Smooth muscle cell (in vitro differentiated cells): Measurements from ENCODE around the gene ANKS4B. TPM values are rescaled to one million over a fixed set of nuclear protein-coding genes. Genes with fewer than 3 reads are reported as not detected.
A peak's percentile ranks its signal among the peaks of the same experiment; 100 is the strongest.

Experiments used
- DNase-seq: peaks from one replicate; lab custom pipeline; 2025; ENCODE audit not compliant: unreplicated experiment; lab: John Stamatoyannopoulos, UW
- H2AFZ ChIP-seq: fragments of 200-600 bp; sonication (generic); 2 replicates; pipeline ENCODE4 v1.6.0; 2016; ENCODE audit warnings: antibody characterized with exemption, low read depth, mild to moderate bottlenecking
- H3F3A ChIP-seq: fragments of 200-600 bp; sonication (generic); 2 replicates; pipeline ENCODE4 v1.6.0; 2017; ENCODE audit warnings: antibody characterized with exemption, low read depth
- H3K27ac ChIP-seq: fragments of 200-600 bp; sonication (generic); 2 replicates; pipeline ENCODE4 v1.5.1; 2016; ENCODE audit warnings: low read depth, mild to moderate bottlenecking
- H3K27me3 ChIP-seq: fragments of 200-600 bp; sonication (generic); 2 replicates; pipeline ENCODE4 v1.6.1; 2016; ENCODE audit warnings: low read depth, mild to moderate bottlenecking
- H3K36me3 ChIP-seq: fragments of 200-600 bp; sonication (generic); 2 replicates; pipeline ENCODE4 v1.5.1; 2016; ENCODE audit warnings: low read depth
- H3K4me1 ChIP-seq: fragments of 200-600 bp; sonication (generic); 2 replicates; pipeline ENCODE4 v1.5.1; 2016; ENCODE audit warnings: low read depth
- H3K4me2 ChIP-seq: fragments of 200-600 bp; sonication (generic); 2 replicates; pipeline ENCODE4 v1.6.0; 2016; ENCODE audit warnings: mild to moderate bottlenecking
- H3K4me3 ChIP-seq: fragments of 200-600 bp; sonication (generic); 2 replicates; pipeline ENCODE4 v1.5.1; 2016; ENCODE audit warnings: mild to moderate bottlenecking
- H3K79me2 ChIP-seq: fragments of 200-600 bp; sonication (generic); 2 replicates; pipeline ENCODE4 v1.6.0; 2016; ENCODE audit warnings: low read depth, mild to moderate bottlenecking
- H3K9ac ChIP-seq: fragments of 200-600 bp; sonication (generic); 2 replicates; pipeline ENCODE4 v1.6.0; 2016; ENCODE audit warnings: low read depth
- H3K9me3 ChIP-seq: fragments of 200-600 bp; sonication (generic); replicated peaks from 2 replicates; pipeline ENCODE4 v1.5.1; 2016; ENCODE audit warnings: low read depth
- H4K20me1 ChIP-seq: fragments of 200-600 bp; sonication (generic); 2 replicates; pipeline ENCODE4 v1.6.0; 2016; ENCODE audit warnings: low read depth
- CTCF ChIP-seq: fragments of 200-600 bp; sonication (generic); IDR thresholded peaks from 2 replicates; pipeline ENCODE4 v1.5.1; 2017; ENCODE audit warnings: borderline replicate concordance, mild to moderate bottlenecking, antibody characterized with exemption; ENCODE audit not compliant: insufficient read depth, poor library complexity, severe bottlenecking
- WGBS: methylation state at CpG from one replicate; pipeline ENCODE4 v1.1.7; 2016; ENCODE audit warnings: low lambda C conversion rate; 5-methylcytosine and 5-hydroxymethylcytosine counted together
- polyA plus RNA-seq: library from polyadenylated mRNA; unstranded; fragments of >200 nt; fragmentation: Nextera tagmentation; extraction: Ambion mirVana; gene quantifications from 2 replicates; pipeline ENCODE4 v1.2.1, GENCODE V29; 2016
- total RNA-seq: library from RNA; depleted of rRNA; stranded (reverse); fragments of >200 nt; gene quantifications from 2 replicates; pipeline ENCODE4 v1.2.3, GENCODE V29; 2014

The ANKS4B gene
- total and polyA plus RNA-seq, 2 experiments from 2014 or later = not detected

DNA sequence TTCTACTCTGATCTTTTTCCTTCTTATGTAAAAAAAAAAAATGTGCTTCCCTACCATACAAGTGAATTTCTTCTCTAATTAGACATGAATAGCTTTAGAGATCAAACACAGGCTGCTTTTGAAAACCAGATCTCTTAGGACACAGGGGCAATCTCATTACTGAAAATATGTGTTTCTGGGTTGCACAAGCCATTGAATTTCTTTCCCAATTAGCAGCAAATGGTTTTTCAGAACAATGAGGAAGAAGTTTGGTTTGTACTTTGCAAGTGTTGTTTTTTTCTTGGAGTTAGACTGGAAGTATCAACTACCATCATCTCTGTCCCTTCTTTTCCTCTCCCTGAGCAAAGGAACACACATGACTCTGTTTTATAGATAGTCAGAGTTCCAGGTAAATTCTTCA is 5.6 kb upstream of the ANKS4B start:
- H3K9ac ChIP-seq = no peak overlapping the region
- TF ChIP-seq CTCF = no peak
- no peak overlapping the region for H3K27ac ChIP-seq
- H3K4me1 ChIP-seq = peaks cover 3% of the 10 kb centered on the region
- H3K79me2 ChIP-seq = no peaks in the 10 kb centered on the region
- H2AFZ ChIP-seq = no peak overlapping the region
- H3K36me3 ChIP-seq = no peaks in the 10 kb centered on the region
- H3F3A ChIP-seq = no peaks in the 10 kb centered on the region
- no peaks in the 10 kb centered on the region for H4K20me1 ChIP-seq
- no peak for DNase-seq
- no peaks in the 10 kb centered on the region for H3K9me3 ChIP-seq
- no peak overlapping the region for H3K4me2 ChIP-seq
- H3K4me3 ChIP-seq = no peak overlapping the region
- peaks cover 13% of the 10 kb centered on the region for H3K27me3 ChIP-seq

DNA sequence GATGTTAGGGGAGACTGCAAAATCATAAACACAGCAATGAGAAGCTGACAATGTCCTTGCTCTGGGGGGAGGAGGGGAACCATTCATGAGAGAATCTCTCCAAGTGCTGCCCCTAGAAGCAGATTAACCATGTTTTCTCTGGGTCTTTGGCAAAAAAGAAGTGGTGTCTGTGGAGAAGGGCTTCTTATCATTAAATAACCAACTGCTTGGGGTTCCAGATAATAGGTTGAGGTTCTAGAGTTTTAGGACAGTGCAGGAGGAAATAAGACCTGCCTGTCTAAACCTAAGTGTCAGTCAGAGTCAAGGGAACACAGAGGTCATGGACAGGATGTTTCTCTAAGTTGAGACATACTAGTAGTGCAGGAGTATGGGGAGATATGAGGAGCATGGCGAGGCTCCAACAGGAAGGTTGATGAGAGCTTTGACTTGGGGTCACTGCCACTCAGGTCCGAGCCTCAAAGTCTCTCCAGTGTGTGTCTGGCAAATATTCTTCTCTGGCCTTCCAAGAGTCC is 5.1 kb upstream of the ANKS4B start:
- Histone ChIP-seq H2AFZ (no peak overlapping the region), H3K79me2 (no peaks in the 10 kb centered on the region), H3K4me2 (no peak overlapping the region), H3K27ac (no peak overlapping the region), H3K27me3 (peaks cover 13% of the 10 kb centered on the region), H3K9me3 (no peaks in the 10 kb centered on the region), H3K36me3 (no peaks in the 10 kb centered on the region), H4K20me1 (no peaks in the 10 kb centered on the region), H3K4me3 (no peak overlapping the region), H3F3A (no peaks in the 10 kb centered on the region), H3K9ac (no peak overlapping the region), H3K4me1 (no peaks in the 10 kb centered on the region)
- TF ChIP-seq CTCF = no peak
- DNase-seq = no peak
- WGBS = 97% methylated on average over 2 of the region's 2 CpGs

DNA sequence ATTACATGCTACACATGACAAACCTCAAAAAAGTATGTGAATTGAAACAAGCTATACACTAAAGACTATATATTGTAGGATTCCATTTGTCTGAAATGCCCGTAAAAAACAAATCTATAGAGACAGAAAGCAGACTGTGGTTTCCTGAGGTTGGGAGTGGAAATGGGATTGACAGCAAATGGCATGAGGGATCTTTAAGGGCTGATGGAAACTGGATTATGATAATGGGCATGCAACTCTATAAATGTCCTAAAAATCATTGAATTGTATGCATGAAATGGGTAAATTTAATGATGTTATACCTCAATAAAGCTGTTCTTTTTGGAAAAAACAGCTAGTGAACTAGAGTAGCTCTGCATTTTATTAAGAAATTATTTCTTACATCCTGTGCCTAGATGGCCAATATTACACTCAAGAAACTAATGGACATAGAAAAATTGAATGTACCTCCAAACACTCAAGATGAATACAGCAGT is 416 bp upstream of the ANKS4B start:
- H2AFZ ChIP-seq = no peak overlapping the region
- H4K20me1 ChIP-seq = no peaks in the 10 kb centered on the region
- no peaks in the 10 kb centered on the region for H3F3A ChIP-seq
- H3K27me3 ChIP-seq = peaks cover 4% of the 10 kb centered on the region
- H3K79me2 ChIP-seq = no peaks in the 10 kb centered on the region
- H3K36me3 ChIP-seq = no peaks in the 10 kb centered on the region
- DNase-seq = no peak
- WGBS = 93% methylated on average over 1 of the region's 1 CpG
- no peaks in the 10 kb centered on the region for H3K4me1 ChIP-seq
- H3K4me3 ChIP-seq = no peak overlapping the region
- no peak overlapping the region for H3K27ac ChIP-seq
- TF ChIP-seq CTCF = no peak
- no peak overlapping the region for H3K4me2 ChIP-seq
- H3K9me3 ChIP-seq = no peaks in the 10 kb centered on the region
- H3K9ac ChIP-seq = no peak overlapping the region

- DNase-seq = no peak
- H3K4me2 ChIP-seq = no peak overlapping the region
These were observed 1.7 kb downstream of the ANKS4B start for GRCh38 chr16:21235199-21235585.

More at GRCh38 chr16:21235199-21235585, 1.7 kb downstream of the ANKS4B start:
- no peaks in the 10 kb centered on the region for H3K36me3 ChIP-seq
- no peak overlapping the region for H3K9ac ChIP-seq
- H3K79me2 ChIP-seq = no peaks in the 10 kb centered on the region
- H3K9me3 ChIP-seq = no peaks in the 10 kb centered on the region
- H3K4me3 ChIP-seq = peak overlapping the region; percentile 44
- H2AFZ ChIP-seq = no peak overlapping the region
- H3K27ac ChIP-seq = no peak overlapping the region
- peaks cover 4% of the 10 kb centered on the region for H3K27me3 ChIP-seq
- no peaks in the 10 kb centered on the region for H3K4me1 ChIP-seq
- no peaks in the 10 kb centered on the region for H3F3A ChIP-seq
- WGBS = 83% methylated on average over 3 of the region's 3 CpGs
- TF ChIP-seq CTCF = no peak
- no peaks in the 10 kb centered on the region for H4K20me1 ChIP-seq
